NCI-H1105 treated with DMSO at 0.1 percent for 48 hours (cell line): ENCODE results near the gene RNF14.
A peak's percentile ranks its signal among the peaks of the same experiment; 100 is the strongest.

Experiments used
- DNase-seq: peaks from one replicate; lab custom pipeline; 2025; lab: John Stamatoyannopoulos, UW

Gene RNF14

DNA sequence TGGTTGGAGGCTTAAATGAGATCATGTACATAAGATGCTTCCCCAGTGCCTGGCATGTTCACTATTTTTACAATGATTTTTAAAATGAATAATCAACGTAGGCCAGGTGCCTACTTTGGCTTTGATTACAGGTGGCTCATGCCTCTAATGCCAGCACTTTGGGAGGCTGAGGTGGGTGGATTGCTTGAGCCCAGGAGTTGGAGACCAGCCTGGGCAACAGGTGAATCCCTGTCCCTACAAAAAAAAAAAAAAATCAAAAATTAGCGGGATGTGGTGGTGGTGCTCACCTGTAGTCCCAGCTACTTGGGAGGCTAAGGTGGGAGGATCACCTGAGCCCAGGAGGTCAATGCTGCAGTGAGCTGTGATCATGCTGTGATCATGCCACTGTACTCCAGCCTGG, 20.1 kb upstream of the RNF14 start:
- no peak for DNase-seq

DNA sequence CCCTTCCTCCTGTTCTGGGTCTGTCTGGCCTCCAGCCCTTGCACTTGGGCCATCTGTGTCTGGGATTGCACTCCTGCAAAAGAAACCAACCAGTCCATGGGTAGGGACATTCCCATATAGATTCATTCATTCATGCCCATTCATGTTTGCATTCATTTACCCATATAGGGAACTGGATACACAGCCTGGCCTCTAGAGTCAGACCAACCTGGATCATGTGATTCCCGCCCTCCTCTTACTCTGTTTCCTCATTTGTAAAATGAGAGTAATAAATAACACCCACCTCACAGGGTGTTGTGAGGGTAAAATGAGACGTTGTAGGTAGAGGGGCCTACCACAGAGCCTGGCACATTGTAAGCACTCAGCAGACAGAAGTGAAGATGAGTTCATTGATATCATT, 19.4 kb upstream of the RNF14 start:
- no peak for DNase-seq

DNA sequence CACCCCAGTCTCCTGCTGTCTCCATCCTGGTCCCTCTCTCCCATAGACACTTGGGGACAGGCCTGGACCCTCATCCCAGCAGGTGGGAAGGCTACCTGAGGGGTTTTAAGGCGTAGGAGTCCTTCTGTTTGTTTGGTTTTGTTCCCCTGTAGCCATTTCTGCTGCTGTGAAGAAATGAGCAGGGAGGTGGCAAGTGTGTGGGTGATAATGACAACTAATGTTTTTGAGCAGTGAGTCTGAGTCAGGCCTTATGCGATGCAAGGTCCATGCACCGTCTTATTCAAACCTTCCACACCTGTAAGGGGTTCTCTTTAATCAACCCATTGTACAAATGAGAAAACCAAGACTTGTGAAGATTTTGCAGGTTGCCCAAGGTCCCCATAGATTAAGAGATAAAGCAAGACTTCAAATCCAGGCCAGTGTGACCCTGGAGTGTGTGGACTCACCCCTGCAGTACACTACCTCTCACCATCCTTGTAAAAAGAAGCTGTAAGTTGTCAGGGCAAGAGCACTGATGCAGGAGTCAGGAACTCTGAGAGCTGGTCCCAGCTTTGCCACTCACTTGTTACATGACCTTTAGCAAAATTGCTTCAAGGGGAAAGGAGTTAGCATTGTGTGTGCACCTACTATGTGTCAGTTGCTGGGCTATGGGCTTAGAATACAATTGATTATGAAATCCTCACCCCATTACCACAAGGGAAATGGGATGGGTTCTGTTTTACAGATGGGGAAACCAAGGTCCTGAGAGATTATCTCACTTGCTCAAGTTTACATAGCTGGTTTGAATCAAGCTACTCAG, 18.5 kb upstream of the RNF14 start:
- DNase-seq = no peak

DNA sequence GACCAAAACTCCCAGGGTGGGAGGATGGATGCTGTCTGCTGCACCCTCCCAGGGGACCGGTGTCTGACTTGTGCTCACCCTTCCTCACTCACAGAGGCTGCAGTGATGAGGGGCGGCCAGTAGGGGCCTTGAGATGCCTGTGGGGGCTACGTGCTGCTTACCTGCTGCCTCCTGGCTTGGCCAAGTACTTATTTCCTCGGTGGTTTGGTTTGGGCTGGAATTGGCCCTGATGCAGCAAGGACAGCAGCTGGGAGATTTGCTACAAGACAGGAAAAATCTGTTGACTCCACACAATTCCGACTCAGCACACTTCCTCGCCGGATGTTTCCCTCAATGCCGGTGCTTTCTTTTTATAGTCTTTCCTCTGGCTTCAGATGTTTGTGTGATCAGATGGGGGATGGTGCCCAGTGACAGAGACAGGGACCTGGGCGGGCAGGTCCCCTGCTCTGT, 17.5 kb upstream of the RNF14 start:
- DNase-seq = no peak

DNA sequence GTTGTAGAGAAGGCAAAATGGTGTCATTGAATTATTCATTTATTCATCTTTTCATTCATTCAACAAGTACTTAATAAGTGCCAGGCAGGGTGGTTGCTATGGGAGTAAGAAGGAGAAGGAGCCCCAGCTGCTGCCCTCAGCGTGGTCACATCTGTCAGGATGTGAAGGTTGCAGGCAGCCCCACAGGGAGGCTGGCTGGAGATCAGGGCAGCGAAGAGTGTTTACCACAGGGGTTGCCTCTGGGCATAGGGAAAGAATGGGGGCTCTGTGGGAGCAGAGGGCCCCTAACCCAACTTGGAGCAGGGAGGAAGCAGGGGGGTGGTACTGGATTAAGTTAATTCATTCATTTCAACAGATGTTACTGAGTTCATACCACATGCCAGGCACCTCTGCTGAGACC, 16.9 kb upstream of the RNF14 start:
- DNase-seq = no peak

DNA sequence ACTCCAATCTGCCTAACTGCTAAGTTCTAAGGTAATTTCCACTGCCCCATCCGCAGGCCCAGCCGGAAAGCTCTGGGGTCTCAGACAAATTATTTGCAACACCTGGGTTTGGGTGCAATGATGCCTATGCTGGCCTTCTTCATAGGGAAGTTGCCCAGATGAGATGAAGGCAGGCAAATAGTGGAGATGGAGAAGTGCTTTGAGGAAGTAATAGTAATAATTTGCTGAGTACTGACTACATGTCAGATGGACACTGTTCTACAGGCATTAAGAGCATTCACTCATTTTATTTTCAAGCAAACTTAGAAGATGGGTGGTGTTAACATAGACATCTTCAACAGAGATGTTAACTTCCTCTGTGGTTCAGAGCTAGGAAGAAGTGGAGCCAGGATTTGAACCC, 14.7 kb upstream of the RNF14 start:
- no peak for DNase-seq

DNA sequence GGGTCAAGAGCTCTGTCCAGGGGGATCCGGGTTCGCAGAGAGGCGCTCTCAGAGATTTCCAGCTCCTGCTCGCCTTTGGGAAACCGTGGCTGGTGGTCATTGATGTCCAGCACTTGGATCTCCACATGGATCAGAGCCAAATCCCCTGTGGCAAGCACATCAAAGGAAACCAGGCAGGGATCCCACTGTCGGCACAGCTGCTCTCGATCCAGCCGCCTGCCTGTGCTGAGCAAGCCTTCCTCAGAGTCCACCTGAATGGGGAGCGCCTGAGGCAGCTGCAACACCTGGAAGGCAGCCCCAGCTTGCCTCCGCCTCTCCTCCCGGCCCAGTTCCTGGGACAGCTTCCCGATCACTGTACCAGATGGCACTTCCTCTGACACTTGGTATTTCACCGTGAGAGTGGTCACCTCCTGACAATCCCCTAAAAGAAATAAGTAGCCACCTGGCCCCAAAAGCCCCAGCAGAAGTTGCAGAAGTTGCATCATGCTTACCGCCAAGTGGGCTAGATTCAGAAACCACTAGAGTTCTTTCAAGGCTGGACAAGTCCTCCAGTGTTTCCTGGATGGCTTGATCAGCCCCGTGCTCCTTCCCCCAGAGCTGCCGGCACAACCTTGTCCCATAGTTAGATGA, 11.4 kb upstream of the RNF14 start:
- DNase-seq = peak; percentile 2

DNA sequence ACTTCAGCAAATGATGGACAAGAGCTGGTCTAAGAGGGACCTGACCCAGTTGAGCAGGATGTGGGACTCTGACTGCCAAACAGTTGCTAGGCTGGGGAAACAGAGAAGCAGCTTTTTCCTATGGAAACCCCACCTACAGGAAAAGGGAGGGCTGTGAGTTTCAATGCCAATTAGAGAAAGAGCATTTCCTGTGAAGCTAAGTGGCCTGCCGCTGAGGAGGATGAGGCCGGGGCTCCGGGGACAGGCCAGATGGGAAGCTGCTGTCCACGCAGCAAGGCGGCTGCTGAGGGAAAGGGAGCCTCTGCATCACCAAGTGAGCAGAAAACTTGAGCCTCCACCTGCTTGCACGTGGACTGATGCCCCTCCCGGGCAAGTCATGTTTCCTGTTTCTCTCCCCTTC, 10.8 kb upstream of the RNF14 start, which contains the start of gene PCDH12:
Gene PCDH12, minus strand, starts transcription at position 90 of the 400 bp plus-strand sequence. CDS start 351 bp downstream, outside the sequence.
- DNase-seq = no peak

DNA sequence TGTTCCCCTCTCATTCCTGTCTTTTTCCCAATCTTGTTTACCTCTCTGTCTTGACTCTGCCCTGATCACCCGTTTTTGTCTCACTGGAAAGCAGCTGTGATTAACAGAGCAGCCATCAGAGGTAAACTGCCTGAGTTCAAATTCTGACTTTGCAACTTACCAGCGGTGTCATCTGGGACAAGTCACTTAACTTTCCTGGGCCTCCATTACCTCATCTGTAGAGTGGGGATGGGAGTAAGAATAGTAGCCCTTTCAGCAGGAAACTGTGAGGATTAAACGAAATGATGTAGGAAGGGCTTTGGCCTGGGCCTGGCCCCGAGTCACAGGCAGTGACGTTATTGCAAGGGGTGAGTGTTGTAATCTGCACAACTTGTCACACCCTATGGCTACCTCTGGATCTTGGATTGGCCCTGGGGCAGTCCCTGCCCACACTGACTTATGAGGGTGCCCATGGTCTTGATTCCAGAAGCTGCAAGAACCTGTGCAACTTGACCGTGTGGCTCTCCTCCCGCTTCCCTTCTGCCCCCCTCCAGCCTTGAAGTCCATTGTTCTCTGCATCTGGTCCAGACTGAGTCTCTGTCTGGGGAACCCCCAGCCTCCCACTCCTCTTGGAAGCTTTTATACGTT, 10.2 kb upstream of the RNF14 start:
- DNase-seq = no peak

DNA sequence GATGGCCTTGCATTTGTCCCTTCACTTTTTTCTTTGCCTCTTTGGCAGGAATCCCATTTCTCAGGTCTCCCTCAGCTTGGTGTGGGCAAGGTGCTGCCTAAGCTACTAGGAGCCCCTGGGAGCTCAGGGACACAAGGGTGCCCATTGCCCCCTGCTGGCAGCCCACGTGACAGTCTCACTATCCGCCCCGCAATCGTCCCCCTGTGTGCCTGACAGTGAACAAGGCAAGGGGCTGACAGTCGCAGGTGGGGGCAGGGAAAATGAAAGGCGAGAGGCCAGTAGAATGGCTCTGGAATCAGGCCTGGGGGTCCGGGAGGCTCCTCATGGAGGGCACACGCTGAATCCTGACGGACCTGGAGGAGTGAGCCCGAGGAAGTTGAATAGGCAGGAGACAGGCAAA, 8.9 kb upstream of the RNF14 start:
- peak; percentile 4 for DNase-seq

DNA sequence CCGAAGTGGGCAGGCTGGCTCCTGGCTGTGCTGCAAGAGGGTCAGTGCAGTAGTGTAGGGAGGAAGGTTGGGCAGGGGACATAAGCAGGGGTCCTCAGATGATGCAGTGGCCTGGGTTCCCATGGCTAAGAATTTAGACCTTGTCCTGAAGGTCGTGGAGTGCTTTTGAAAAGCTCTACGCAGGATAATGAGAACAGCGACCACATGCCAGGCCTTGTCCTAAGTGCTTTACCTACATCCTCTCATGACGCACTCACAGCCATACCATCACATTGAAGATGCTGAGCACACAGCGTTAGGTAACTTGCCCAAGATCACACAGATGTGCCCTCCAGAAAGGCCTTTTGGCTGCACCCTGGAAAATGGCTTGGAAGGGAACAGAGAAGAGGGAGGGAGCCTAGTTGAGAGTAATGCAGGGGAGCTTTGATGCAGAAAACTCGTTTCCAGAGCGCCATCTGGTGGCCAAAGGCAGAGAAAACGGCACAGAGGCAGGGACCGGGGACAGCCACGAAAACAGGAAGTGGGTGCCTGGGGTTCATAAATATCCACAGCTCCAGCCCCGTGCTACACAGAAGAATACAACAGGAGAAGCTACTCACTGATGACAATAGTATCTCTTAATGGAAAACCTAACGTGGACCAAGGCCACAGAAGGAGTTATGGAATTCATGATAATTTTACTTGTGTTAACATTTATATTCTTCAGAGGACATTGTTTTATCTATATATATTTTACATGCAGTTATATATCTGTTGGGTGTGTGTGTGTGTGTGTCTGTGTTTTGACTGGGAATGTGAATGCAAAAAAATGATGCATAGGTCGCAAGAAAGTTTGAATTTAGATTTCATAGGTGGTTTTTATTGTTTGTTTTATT, 8.2 kb upstream of the RNF14 start:
- DNase-seq = peak; percentile 54

DNA sequence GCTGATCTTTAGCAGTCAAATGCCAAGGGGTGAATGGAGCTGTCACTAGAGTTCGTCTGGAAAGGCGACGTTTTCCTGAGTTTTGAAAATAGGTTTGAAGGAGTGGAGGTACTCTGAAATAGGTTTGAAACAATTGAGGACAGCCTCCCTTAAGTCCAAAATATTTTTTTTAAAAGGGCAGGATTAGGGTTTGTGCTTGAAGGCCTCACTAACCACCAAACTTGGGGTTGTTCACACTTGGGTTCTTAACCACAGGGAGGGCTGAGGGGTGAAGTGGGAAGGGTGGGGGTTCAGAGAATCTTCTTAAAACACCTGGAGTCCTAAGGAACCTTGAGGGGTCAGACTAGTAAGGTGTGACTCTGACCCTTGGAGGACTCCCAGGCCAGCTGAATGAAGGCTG, 7.4 kb upstream of the RNF14 start:
- no peak for DNase-seq

DNA sequence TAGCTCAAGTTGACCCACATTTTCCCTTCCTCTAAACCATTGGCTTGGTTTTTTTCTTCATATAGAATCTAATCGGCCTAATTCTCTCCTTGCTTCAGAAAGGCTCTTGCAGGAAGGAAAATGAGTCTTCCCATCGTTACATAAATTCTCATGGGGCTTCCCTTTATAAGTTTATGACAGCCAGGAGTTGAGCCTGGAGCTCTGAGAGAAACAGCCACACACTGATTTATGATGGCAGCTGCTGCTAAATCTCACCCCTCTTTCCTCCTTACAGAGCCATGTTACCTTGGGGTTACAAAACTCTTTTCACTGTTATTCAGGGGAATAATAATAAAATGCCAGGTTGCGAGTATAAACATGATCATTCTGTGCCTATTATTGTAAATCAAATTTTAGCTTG, 5.2 kb upstream of the RNF14 start:
- DNase-seq = no peak

DNA sequence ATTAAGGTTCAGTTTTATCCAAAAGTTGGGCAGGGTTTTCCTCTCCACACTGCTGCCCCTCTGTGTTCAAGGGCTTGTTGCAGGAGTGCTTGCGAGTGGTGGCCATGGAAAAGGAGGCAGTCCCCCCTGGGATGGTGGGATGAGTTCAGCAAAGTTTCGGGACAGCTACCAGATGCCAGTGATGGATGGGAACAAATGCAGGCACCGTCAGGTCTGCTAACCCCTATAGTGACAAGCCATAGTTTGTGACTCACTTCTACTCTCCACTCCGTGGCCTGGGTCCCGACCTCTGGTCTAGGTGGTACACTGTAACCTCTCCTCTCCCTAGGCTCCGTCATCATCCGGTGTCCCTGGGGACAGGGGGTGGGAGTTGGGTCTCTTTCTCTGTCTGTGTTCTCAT, 3.8 kb upstream of the RNF14 start:
- no peak for DNase-seq

DNA sequence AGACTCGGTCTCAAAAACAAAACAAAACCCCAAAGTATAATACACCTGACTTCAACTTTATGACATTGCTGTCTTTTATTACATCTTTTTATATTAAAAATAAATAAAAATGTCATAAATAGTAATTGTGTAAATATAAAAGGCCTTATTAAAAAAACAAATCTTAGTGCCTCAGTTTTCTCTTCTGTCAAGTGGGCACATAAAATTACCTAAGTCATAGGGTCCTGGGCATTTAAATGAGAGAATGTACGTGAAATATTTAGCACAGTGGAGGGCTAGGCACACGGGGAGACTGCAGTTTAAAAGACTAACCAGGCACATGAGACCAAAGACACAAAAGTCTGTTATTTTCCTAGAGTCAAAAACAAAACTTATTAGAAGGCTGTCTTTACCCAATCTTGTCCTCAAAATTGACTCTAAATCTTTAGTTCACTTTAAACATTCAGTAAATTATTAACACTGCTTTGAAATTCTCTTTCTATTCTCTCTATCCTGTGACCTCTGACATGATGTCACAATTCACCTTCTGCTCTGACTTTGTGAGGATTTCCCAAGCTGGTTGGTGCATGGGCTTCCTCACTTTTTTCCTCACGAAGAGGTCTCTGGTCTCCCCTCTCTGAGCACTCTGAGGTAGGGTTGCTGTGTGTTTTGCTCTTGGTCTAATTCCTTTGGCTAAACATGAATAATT, 2.5 kb upstream of the RNF14 start:
- DNase-seq = no peak

DNA sequence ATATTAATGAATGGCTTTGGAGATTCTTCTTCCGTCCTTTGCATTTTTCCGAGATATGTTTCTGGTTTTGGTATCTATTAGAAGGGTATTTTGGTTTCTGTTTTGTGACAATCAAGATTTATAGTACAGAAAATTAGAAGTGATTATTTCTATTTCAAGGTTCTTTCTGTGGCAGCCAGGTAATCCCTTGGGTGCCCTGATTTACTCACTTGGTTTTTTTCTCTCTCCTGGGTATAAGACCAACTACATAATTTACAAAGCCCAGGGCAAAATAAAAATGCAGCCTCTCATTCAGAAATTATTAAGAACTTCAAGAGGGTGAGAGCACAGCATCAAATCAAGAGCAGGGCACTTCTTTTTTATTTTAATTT, 2.0 kb upstream of the RNF14 start:
- no peak for DNase-seq

DNA sequence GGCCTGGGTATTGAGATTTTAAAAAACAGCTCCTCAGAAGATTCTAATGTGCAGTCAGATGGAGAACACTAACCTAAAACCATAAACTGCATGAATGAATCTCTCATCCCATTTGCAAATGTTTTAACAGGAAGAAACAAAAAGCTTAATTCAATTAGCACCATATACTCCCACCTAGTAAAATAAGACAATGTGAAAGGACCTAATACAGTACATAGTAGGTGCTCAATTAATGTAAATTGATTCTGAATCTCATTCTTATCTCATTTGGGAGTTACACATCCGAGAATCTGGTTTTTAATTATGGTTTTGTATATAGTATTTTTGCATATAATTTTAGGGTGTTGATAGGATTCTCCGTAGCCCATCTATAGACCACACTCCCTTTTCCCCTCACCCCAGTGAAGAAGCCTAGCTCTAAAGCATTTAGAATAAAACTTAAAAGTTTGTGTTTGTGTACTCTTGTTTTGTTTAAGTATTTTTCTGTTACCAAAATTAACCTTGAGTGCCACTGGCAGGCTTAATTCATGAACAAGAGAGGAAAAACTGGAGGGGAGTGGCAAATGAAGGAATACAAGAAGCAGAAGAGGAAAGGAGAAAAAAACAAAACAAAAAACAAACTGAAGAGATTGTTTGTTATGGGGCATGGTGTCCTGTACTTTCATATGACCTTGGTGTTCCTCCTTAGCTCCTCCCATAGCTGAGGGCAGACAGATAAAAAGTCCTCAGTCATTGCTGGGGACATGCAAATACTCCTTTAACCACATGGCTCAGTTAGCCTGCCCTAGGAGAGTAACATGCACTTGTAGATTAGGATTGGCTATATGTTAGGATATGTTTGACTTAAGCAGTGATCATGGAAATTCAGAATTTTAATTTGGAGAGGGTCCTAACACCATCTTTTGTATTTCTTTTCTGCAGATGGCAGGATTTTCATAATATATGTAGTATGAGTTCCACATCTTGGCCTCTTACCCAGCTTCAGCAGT, 1.2 kb downstream of the RNF14 start:
- no peak for DNase-seq

DNA sequence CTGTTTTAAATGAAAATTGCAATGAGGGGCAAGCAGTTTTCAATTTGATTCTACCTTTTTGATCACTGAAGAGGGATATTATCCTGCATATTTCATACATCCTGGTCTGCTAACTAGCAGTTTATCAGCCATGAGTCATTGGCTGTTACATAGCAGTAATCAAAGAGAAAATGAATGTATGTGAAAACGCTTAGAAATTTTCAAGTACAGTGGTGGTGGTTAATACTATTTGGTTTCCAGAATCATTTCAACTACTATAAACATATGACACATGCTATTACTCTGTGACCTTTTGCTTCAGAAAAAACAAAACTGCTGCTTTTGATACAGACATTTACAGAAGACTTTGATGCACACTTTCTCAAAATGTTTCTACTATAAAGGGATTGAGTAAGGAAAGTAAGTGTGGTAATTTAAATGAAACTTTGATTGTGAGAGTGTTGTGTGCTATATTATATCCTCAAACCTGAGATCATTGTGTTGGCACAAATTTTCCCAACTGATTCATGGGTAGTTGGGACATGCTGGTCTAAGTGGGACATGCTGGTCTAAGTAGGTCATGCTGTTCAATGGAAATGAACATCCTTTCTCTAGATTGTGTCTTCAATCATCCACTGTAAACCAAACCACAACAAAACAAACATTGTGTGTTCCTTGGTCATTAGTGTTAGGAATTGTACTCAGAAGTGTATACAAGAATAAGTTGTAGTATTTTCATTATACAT, 5.1 kb downstream of the RNF14 start:
- DNase-seq = no peak

DNA sequence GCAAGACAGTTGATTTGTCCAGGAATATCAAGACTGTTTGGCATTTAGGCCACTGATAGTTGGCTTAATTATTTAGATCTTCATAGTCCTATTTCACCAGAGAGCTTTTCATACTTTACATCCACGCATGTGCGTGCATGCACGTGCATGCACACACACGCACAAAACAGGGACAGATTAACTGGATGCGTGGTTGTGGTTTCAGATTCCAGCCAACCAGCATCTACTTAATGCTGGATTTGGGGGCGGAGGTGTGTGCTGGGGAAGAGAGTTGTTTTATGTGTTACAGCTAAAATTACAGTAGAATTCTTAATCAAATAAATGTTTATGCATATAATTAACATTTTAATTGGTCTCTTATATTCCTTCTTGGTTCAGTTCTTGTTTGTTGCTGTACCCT, 7.3 kb downstream of the RNF14 start:
- DNase-seq = no peak

DNA sequence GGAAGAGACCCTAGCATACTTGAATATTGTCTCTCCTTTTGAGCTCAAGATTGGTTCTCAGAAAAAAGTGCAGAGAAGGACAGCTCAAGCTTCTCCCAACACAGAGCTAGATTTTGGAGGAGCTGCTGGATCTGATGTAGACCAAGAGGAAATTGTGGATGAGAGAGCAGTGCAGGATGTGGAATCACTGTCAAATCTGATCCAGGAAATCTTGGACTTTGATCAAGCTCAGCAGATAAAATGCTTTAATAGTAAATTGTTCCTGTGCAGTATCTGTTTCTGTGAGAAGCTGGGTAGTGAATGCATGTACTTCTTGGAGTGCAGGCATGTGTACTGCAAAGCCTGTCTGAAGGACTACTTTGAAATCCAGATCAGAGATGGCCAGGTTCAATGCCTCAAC, 9.5 kb downstream of the RNF14 start:
- no peak for DNase-seq
